RKO (cell line): ENCODE measurements around the gene ADAT3.

Experiments
- DNase-seq: peaks from one replicate; pipeline ENCODE4 v3.0.0-alpha.2; 2016; ENCODE audit warnings: low spot score

ADAT3 gene

DNA sequence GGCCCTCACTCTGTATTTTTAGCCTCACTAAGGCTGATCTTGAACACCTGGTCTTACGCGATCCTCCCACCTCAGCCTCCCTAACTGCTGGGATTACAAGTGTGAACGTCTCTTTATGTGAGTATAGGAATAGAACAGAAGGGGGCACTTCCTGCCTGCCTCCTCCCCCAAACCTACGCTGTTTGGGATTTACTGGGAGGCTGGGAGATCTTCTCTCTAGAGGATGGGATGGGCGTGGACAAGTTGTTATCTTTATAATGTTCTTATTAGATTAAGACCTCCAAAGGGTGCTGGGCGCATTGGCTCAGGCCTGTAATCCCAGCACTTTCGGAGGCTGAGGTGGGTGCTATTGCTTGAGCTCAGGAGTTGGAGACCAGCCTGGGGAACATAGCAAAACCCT is 32.9 kb downstream of the ADAT3 start:
- DNase-seq = no peak

DNA sequence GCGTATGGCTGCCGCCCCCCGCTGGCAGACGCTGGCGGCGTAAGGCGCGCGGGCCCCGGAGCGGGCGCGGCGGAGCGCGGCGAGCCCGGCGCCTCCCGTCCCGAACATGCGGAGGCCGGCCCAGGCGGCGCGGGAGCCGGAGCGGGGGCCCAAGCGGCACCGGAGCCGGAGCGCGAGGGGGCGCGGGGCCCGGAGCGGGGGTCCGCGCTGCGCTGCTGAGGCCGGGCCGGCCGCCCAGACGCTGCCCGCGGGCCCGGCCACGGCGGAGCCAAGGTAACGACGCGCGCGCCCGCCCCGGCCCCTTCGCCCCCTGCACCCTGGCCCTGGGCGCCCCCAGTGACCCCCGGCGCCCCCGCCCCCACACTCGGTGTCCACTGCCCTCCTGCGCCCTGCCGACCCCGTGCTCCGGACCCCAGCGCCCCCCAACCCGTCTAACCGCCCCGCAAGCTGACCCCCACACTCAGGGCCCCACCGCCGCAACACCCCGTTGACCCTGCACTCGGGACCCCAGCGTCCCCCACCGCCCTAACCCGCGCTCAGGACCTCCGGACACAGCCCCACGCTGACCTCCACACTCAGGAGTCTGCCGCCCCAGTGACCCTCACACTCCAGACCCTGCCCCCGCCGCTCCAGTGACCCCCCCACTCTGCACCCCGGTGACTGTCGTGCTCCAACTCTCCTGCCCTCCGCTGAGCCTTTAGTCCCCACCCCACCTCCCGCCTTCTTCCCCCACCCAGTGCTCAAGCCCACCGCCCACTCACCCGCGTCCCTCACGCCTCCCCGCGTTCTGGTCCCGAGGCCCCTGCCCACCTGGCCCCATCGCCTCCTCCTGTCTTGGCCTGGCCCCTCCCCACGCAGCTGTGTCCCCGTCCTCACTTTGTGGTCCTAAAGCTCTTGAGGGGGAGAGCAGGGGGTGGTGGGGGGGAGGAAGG is 36.2 kb downstream of the ADAT3 start, which contains the start of gene CSNK1G2:
Gene CSNK1G2, plus strand, starts transcription at position 27 of the 932 bp plus-strand sequence. CDS start 28,601 bp downstream, outside the sequence.
- no peak for DNase-seq

DNA sequence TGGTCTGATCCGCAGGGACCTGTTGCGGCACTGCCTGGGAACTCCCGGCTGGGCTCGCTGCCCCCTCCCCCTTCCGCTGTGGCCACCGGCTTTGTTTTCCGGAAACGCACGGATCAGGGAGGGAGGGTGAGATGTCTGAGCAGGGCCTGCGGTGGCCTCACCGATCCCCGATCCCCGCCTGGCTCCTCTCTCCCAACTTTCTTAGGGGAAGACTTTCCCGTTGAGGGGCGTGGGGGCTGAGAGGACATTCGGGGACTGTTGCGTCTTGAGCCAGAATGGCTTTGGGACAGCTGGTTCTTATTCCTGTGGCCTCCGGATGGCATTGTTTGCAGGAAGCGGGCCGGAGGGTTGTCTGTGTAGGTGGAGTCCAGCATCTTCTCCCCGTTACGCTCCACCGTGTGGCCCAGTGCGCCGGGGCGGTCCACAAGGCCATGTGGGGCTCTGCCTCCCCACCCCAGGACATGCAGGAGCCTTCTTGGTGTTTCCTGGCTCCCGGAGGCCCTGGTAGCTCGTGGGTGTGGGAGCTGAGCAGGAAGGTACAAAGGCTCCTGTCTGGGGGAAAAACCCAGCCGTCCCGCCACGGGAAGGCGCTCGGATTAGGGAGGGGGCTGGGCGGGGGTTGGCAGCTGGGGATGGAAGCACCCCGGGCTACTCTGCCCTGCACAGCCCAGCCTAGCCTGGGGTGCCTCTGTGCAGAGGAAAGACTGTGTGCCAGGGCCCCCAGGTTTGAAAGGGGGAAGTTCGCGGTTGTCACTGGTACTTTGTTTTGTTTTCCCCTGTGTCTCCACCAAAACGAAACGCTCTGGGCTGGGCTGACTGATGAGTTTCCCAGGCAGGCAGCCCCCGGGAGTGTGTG is 37.1 kb downstream of the ADAT3 start:
- peak; percentile 71 for DNase-seq

- no peak for DNase-seq
Measured at GRCh38 chr19:1942934-1943555, 37.8 kb downstream of the ADAT3 start.

GRCh38 chr19:1943661-1944087 is 38.5 kb downstream of the ADAT3 start:
- no peak for DNase-seq

- no peak for DNase-seq
Measured at GRCh38 chr19:1944088-1944915, 39.1 kb downstream of the ADAT3 start.

- DNase-seq = no peak
Measured at GRCh38 chr19:1944916-1945561, 39.8 kb downstream of the ADAT3 start.

GRCh38 chr19:1945899-1946298 is 40.7 kb downstream of the ADAT3 start:
- DNase-seq = peak; percentile 30

DNA sequence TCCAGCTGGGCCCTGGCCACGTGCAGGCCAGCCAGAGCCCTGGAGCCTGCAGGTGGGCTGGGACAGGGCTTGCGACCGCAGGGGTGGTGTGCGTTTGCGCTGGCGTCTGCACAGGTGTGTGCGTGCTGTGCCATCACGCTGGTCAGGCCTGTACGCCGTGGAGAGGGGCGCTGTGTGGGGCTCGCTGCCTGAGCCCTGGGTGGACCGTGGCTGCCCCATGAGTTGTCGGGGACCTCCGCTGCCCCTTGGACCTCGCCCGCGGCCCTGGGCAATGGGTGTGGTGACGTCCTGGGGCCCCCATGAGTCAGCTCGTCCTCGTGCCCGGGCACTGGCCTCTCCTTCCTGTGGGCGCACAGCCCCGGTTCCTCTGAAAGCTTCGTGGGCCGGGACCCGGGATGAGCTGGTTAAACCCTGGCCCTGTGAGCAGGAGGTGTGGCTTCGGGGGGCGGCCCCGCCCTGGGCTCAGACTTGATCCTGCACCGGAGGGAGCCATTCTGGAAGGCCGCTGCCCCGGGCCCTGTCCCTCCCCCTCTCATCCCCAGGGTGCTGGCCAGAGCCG is 42.5 kb downstream of the ADAT3 start:
- DNase-seq = no peak

DNA sequence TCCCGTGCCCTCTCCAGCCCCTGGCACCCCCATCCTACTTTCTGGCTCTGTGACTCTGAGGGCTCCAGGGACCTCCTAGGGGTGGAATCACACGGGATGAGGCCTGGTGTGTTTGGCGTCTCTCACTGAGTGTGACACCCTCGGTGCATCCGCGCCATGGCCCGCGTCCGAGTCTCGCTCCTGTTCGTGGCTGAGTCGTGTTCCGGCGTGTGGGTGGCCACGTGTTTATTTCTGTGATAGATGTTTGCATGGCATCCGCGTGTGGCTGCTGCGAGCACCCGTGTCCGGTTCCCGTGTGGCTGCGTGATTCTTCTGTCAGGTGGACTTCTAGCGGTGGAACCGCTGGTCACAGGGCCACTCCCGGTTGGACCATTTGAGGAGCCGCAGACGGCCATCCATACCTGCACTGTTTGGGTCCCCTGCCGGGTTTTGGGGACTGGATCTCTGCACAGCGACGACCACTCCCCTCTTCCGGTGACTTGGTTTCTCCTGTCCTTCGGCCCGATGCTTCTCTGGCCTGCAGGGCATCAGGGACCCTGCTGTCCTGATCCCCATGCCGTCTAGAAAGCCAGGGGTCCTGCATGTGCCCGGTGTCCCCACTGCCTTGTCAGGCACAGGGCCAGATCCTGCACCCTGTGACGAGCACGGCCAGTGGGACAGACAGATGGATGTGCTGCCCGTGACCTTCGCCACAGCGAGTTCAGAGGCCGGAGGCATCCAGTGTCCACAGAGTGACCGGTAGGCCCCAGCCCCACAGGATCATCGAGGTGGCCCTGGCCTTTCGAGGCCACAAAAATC is 44.3 kb downstream of the ADAT3 start:
- DNase-seq = no peak

DNA sequence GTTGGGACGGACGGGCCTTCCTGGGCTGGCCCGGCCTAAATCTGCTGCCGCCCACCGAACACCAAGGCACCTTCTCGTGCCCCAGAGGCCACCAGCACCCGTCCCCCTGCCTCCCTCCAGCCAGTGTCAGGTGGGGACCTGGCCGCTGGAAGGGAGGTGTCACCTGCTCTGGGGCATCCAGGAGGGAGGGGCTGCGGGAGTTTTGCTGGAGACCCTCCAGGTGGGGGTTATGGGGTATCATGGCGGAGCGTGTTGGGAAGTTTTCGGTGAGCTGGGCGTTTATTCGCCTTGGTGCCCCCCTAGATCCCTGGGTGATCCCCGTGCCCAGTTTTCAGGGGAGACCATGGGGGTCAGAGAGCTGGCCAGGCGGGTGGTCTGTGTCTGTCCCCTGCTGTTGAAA is 45.4 kb downstream of the ADAT3 start:
- DNase-seq = no peak

- DNase-seq = no peak
Measured at GRCh38 chr19:1952635-1953034, 47.4 kb downstream of the ADAT3 start.

- DNase-seq = no peak
Measured at GRCh38 chr19:1953037-1953436, 47.8 kb downstream of the ADAT3 start.

GRCh38 chr19:1953441-1954094 is 48.4 kb downstream of the ADAT3 start:
- no peak for DNase-seq

- DNase-seq = no peak
Measured at GRCh38 chr19:1954532-1954933, 49.3 kb downstream of the ADAT3 start.

- DNase-seq = no peak
Measured at GRCh38 chr19:1955171-1956121, 50.2 kb downstream of the ADAT3 start.

- DNase-seq = no peak
Measured at GRCh38 chr19:1956122-1956494, 50.9 kb downstream of the ADAT3 start.

GRCh38 chr19:1956868-1957492 is 51.8 kb downstream of the ADAT3 start:
- no peak for DNase-seq
